IMR-90 (cell line): ENCODE measurements around the gene LRRC14B. TPM values are rescaled to one million over a fixed set of nuclear protein-coding genes. Genes with fewer than 3 reads are reported as not detected.

Source experiments
- ATAC-seq: fragments of 200-7000 bp; cut with Tn5 transposase; 2 replicates; pipeline ENCODE4 v1.9.1; 2020; ENCODE audit warnings: low read depth, mild to moderate bottlenecking, moderate library complexity
- BruUV-seq: library from RNA; stranded (reverse); fragments of 400-500 nt; replicated peaks from 2 replicates; lab custom pipeline; 2021; lab: Mats Ljungman, UMichigan
- CTCF ChIA-PET: fragments of 300-600 bp; formaldehyde crosslinking; extraction: SDS; loops from one replicate; lab custom pipeline; 2021; ENCODE audit warnings: antibody characterized with exemption; lab: Yijun Ruan, JAX
- POLR2A ChIA-PET: fragments of 300-600 bp; sonication (Branson Sonifier 250); formaldehyde crosslinking; loops from one replicate; lab custom pipeline; 2022; ENCODE audit warnings: antibody characterized with exemption; ENCODE audit not compliant: unreplicated experiment; lab: Charles Lee
- DNase-seq: peaks from one replicate; pipeline ENCODE4 v3.0.0; 2013
- H2AFZ ChIP-seq: replicated peaks from 2 replicates; pipeline ENCODE3; 2013; ENCODE audit warnings: low read length, mild to moderate bottlenecking; ENCODE audit not compliant: poor library complexity
- H2AK5ac ChIP-seq: 2 replicates; pipeline ENCODE4 v1.6.1; 2013; ENCODE audit warnings: low read depth, low read length, inconsistent platforms
- H2AK9ac ChIP-seq: replicated peaks from 2 replicates; pipeline ENCODE3; 2013; ENCODE audit warnings: mild to moderate bottlenecking, low read depth, low read length, moderate library complexity; ENCODE audit not compliant: poor library complexity
- H2BK120ac ChIP-seq: 2 replicates; pipeline ENCODE4 v1.6.1; 2013; ENCODE audit warnings: low read depth, low read length, inconsistent platforms
- H2BK15ac ChIP-seq: 3 replicates; pipeline ENCODE4 v1.6.1; 2013; ENCODE audit warnings: low read depth, low read length, inconsistent platforms
- H2BK20ac ChIP-seq: 2 replicates; pipeline ENCODE4 v1.6.1; 2013; ENCODE audit warnings: low read depth, mild to moderate bottlenecking, inconsistent platforms, low read length, moderate library complexity
- H2BK5ac ChIP-seq: 2 replicates; pipeline ENCODE4 v1.6.1; 2013; ENCODE audit warnings: mild to moderate bottlenecking, low read depth, low read length, inconsistent platforms; ENCODE audit not compliant: poor library complexity, severe bottlenecking
- H3K14ac ChIP-seq: replicated peaks from 2 replicates; pipeline ENCODE4 v1.6.1; 2013; ENCODE audit warnings: low read depth, low read length, inconsistent platforms
- H3K18ac ChIP-seq: 2 replicates; pipeline ENCODE4 v1.6.1; 2013; ENCODE audit warnings: low read depth, low read length, control low read depth
- H3K23ac ChIP-seq: 2 replicates; pipeline ENCODE4 v1.6.1; 2013; ENCODE audit warnings: low read depth, low read length, inconsistent platforms
- H3K27ac ChIP-seq: 2 replicates; pipeline ENCODE4 v1.5.1; 2013; ENCODE audit warnings: mild to moderate bottlenecking, control low read depth, low read length; ENCODE audit not compliant: insufficient read depth
- H3K27me3 ChIP-seq: 2 replicates; pipeline ENCODE4 v1.6.1; 2013; ENCODE audit warnings: low read length; ENCODE audit not compliant: control insufficient read depth, insufficient read depth
- H3K36me3 ChIP-seq: 2 replicates; pipeline ENCODE4 v1.6.1; 2013; ENCODE audit warnings: low read length, mixed read lengths; ENCODE audit not compliant: control insufficient read depth, insufficient read depth
- H3K4ac ChIP-seq: 2 replicates; pipeline ENCODE4 v1.6.1; 2013; ENCODE audit warnings: low read depth, low read length, inconsistent platforms
- H3K4me1 ChIP-seq: 2 replicates; pipeline ENCODE4 v1.6.1; 2013; ENCODE audit warnings: low read length, mixed read lengths; ENCODE audit not compliant: control insufficient read depth, insufficient read depth
- H3K4me2 ChIP-seq: 2 replicates; pipeline ENCODE4 v1.6.1; 2013; ENCODE audit warnings: low read depth, mild to moderate bottlenecking, control low read depth, low read length, moderate library complexity
- H3K4me3 ChIP-seq: 2 replicates; pipeline ENCODE4 v1.5.1; 2013; ENCODE audit warnings: low read depth, mild to moderate bottlenecking, control low read depth, low read length, moderate library complexity; ENCODE audit not compliant: insufficient read depth
- H3K56ac ChIP-seq: 2 replicates; pipeline ENCODE4 v1.6.1; 2013; ENCODE audit warnings: low read length, inconsistent platforms; ENCODE audit not compliant: insufficient read depth; ENCODE audit errors: extremely low read depth
- H3K79me1 ChIP-seq, 2 experiments: 2 replicates each; pipeline ENCODE4 v1.6.1; 2013; ENCODE audit warnings: low read length in 2 of 2, inconsistent platforms in 1 of 2, low read depth in 1 of 2
- H3K9ac ChIP-seq: 2 replicates; pipeline ENCODE4 v1.6.1; 2013; ENCODE audit warnings: low read depth, low read length, control low read depth
- H3K9me1 ChIP-seq: 2 replicates; pipeline ENCODE4 v1.6.1; 2013; ENCODE audit warnings: low read length, inconsistent platforms; ENCODE audit not compliant: insufficient read depth
- H3K9me3 ChIP-seq: 2 replicates; pipeline ENCODE4 v1.6.1; 2013; ENCODE audit warnings: low read length; ENCODE audit not compliant: control insufficient read depth, insufficient read depth
- H4K20me1 ChIP-seq: 2 replicates; pipeline ENCODE4 v1.6.1; 2013; ENCODE audit warnings: low read length, inconsistent platforms; ENCODE audit not compliant: insufficient read depth
- H4K5ac ChIP-seq: 2 replicates; pipeline ENCODE4 v1.6.1; 2013; ENCODE audit warnings: mild to moderate bottlenecking, low read depth, low read length, control low read depth
- H4K8ac ChIP-seq, 2 experiments: 2 replicates each; pipeline ENCODE4 v1.6.1; 2013; ENCODE audit warnings: low read depth in 2 of 2, low read length in 2 of 2, control low read depth in 1 of 2, inconsistent platforms in 1 of 2
- H4K91ac ChIP-seq: 2 replicates; pipeline ENCODE4 v1.6.1; 2013; ENCODE audit warnings: low read depth, low read length, inconsistent platforms; ENCODE audit not compliant: insufficient read depth
- CEBPB ChIP-seq: IDR thresholded peaks from 2 replicates; pipeline ENCODE4 v1.6.1; 2012; ENCODE audit warnings: low read depth, low read length, improper control_type of control experiment
- NFE2L2 ChIP-seq: fragments of 150-350 bp; IDR thresholded peaks from 2 replicates; pipeline ENCODE4 v1.6.1; 2016; ENCODE audit warnings: low read depth, mild to moderate bottlenecking, low read length
- WGBS, 2 experiments: methylation state at CpG; one replicate each; pipeline versions ENCODE4 v1.1.5 to v1.1.7; 2013; ENCODE audit warnings: missing lambda C conversion rate in 2 of 2; ENCODE audit not compliant: insufficient read length in 1 of 2; ENCODE audit errors: extremely low coverage in 2 of 2; 5-methylcytosine and 5-hydroxymethylcytosine counted together
- dilution Hi-C: fragments of 300-500 bp; cut with HindIII; formaldehyde crosslinking; loops from one replicate; pipeline ENCODE4 v1.14.3; 2018; ENCODE audit warnings: low sequenced_read_pairs; ENCODE audit not compliant: unreplicated experiment
- in situ Hi-C: fragments of 300-500 bp; cut with MboI; formaldehyde crosslinking; loops from 3 replicates; pipeline ENCODE4 v1.14.3; 2019; ENCODE audit warnings: low sequenced_read_pairs, inconsistent platforms, mixed read lengths
- intact Hi-C: fragments of 100-400 bp; cut with micrococcal nuclease; formaldehyde crosslinking; loops from 2 replicates; pipeline ENCODE4 v1.10.0; 2022
- polyA plus RNA-seq, 3 experiments: library from polyadenylated mRNA; depleted of rRNA; stranded (reverse); fragments of >200 nt; gene quantifications; 2 replicates each; pipeline ENCODE4 v1.2.3, GENCODE V29; 2012; ENCODE audit warnings: low replicate concordance in 1 of 3
- total RNA-seq: library from RNA; depleted of rRNA; stranded (reverse); fragments of >200 nt; gene quantifications from 2 replicates; pipeline ENCODE4 v1.2.3, GENCODE V29; 2012

Gene LRRC14B
- total and polyA plus RNA-seq, 2 of the 4 experiments (the other 2 are of a cell fraction) = not detected

DNA sequence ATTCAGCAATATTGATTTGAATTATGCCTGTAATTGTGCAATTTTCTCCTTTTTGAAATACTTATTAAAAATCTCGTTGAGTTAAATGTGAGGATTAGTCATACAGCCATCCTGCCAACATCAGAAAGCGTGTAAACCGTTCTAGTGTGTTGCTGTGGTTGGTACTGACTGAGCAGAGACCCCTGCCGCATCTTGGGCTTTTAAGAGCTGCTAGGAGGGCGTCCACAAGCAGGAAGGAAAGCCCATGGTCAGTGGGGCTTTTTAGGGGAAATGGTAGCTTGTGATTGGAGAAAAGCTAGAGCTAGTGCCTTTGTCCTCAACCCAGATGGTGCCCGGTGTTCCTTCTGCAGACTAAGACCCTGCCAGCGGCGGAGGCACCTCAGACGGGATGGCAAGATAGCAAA is 28.2 kb downstream of the LRRC14B start:
- intact Hi-C loops = no loop called here
- WGBS, 2 experiments = 55% methylated on average over 4 of the region's 9 CpGs; no CpG with 5 or more reads in 1 of the 2 experiments

More for the DNA sequence above, 28.2 kb downstream of the LRRC14B start:
- Histone ChIP-seq H3K18ac (no peak overlapping the region), H3K14ac (no peak overlapping the region), H3K9me1 (peaks cover 15% of the 10 kb centered on the region), H3K56ac (no peak overlapping the region), H3K9ac (peak overlapping the region; percentile 78), H2BK120ac (no peak overlapping the region), H4K5ac (no peak overlapping the region), H3K4me2 (peak overlapping the region; percentile 95), H3K27ac (peak overlapping the region; percentile 17; the same call in 1 of the 2 replicates), H3K23ac (peak overlapping the region; percentile 87), H3K9me3 (no peaks in the 10 kb centered on the region), H3K4ac (peak overlapping the region; percentile 19; the same call in 1 of the 2 replicates), H3K4me1 (peaks cover 11% of the 10 kb centered on the region), H4K20me1 (peaks cover 53% of the 10 kb centered on the region), H4K8ac (no peak overlapping the region), H2AK9ac (no peak overlapping the region), H2BK15ac (no peak overlapping the region), H3K27me3 (no peaks in the 10 kb centered on the region), H2AK5ac (no peak overlapping the region; the same call in 1 of the 2 replicates), H4K91ac (no peak overlapping the region), H2AFZ (no peak overlapping the region), H3K79me1 (peaks cover 18 to 47% of the 10 kb centered on the region in 2 experiments; a peak in 3 of 4 replicates), H2BK5ac (no peak overlapping the region), H3K36me3 (peaks cover 5% of the 10 kb centered on the region), H3K4me3 (peak overlapping the region; percentile 89), H2BK20ac (no peak overlapping the region)
- dilution Hi-C loops (no loop called here), in situ Hi-C loops (no loop called here)
- ChIA-PET CTCF (interaction anchor here (0.6 to 0.7 kb wide), 2 partner anchors 13 to 31 kb away, joined by 3 to 5 read pairs; no protein-coding TSS in a partner anchor), POLR2A (no interaction called here)
- TF ChIP-seq CEBPB (peak; percentile 49; the same call in 1 of the 2 replicates), NFE2L2 (no peak)
- DNase-seq (peak; percentile 50), ATAC-seq (no peak)
- BruUV-seq = no TSS peak
